IPS-20b (cell line): ENCODE data around the gene FBXO24.
A peak's percentile ranks its signal among the peaks of the same experiment; 100 is the strongest.

Experiments
- H3K27ac ChIP-seq: one replicate; pipeline ENCODE4 v1.5.1; 2013; ENCODE audit warnings: low read length
- H3K27me3 ChIP-seq: 2 replicates; pipeline ENCODE4 v1.6.1; 2013; ENCODE audit warnings: mild to moderate bottlenecking, low read length, inconsistent platforms; ENCODE audit not compliant: insufficient read depth
- H3K36me3 ChIP-seq: 2 replicates; pipeline ENCODE4 v1.6.1; 2013; ENCODE audit warnings: low read depth, mild to moderate bottlenecking, inconsistent platforms, low read length, moderate library complexity; ENCODE audit not compliant: insufficient read depth
- H3K4me1 ChIP-seq: 2 replicates; pipeline ENCODE4 v1.6.1; 2013; ENCODE audit warnings: mild to moderate bottlenecking, control low read depth, inconsistent platforms, low read length, moderate library complexity; ENCODE audit not compliant: insufficient read depth
- H3K4me3 ChIP-seq: 2 replicates; pipeline ENCODE4 v1.5.1; 2013; ENCODE audit warnings: mild to moderate bottlenecking, low read length, inconsistent platforms
- H3K9ac ChIP-seq: 2 replicates; pipeline ENCODE4 v1.6.1; 2013; ENCODE audit warnings: low read depth, mild to moderate bottlenecking, inconsistent platforms, low read length, moderate library complexity
- H3K9me3 ChIP-seq: 2 replicates; pipeline ENCODE4 v1.6.1; 2013; ENCODE audit warnings: mild to moderate bottlenecking, low read depth, low read length, inconsistent platforms; ENCODE audit not compliant: insufficient read depth

Gene FBXO24

GRCh38 chr7:100577507-100577906 lies 8.6 kb upstream of the FBXO24 start:
- Histone ChIP-seq H3K9ac (no peak overlapping the region), H3K9me3 (no peaks in the 10 kb centered on the region), H3K4me3 (no peak overlapping the region), H3K4me1 (no peaks in the 10 kb centered on the region), H3K27ac (no peak overlapping the region), H3K36me3 (peaks cover 56% of the 10 kb centered on the region), H3K27me3 (no peaks in the 10 kb centered on the region)

- Histone ChIP-seq H3K9ac (no peak overlapping the region), H3K9me3 (no peaks in the 10 kb centered on the region), H3K27ac (no peak overlapping the region), H3K27me3 (no peaks in the 10 kb centered on the region), H3K4me1 (0 out of 2 replicates have a peak, but pooled peaks cover 2% of the 10 kb centered on the region), H3K4me3 (no peak overlapping the region), H3K36me3 (peaks cover 57% of the 10 kb centered on the region)
These were observed 7.6 kb upstream of the FBXO24 start for GRCh38 chr7:100578246-100579183.

DNA sequence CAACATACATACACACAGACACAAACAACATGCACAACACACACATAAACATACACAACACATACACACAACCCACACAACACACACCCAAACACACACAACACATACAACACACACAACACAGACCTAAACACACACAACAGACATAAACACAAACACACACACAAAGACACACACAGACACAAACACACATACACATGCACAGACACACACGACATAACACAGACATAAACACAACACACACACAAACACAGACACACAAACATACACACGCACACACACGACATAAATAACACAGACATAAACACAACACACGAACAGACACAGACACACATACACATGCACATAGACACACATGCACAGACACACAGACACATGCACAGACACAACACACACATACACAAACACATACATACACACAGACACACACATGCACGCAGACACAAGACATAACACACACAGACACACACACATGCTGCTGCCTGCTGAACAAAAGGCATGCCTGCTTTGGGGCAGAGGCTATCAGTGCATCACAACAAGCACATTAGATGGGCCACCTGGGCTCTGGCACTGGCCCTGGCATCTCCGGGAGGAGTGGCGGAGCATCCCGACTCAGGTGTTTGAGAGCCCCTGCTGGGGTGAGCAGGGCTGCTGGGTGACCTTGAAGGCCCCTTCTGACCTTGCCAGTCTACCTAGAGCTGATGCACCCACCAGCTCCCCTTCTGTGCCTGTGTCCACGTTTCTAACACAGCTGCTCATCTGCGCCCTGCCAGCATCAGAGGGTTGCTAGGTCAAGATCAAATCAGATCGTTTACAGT lies 5.5 kb upstream of the FBXO24 start:
- peaks cover 11% of the 10 kb centered on the region; the same call in 1 of the 2 replicates for H3K4me1 ChIP-seq
- no peak overlapping the region for H3K27ac ChIP-seq
- peaks cover 49% of the 10 kb centered on the region for H3K36me3 ChIP-seq
- no peaks in the 10 kb centered on the region for H3K27me3 ChIP-seq
- H3K4me3 ChIP-seq, result no peak overlapping the region
- H3K9me3 ChIP-seq, result no peaks in the 10 kb centered on the region
- H3K9ac ChIP-seq, result no peak overlapping the region

- Histone ChIP-seq H3K27me3 (no peaks in the 10 kb centered on the region), H3K4me1 (peaks cover 11% of the 10 kb centered on the region; the same call in 1 of the 2 replicates), H3K9me3 (no peaks in the 10 kb centered on the region), H3K27ac (no peak overlapping the region), H3K9ac (no peak overlapping the region), H3K36me3 (peaks cover 40% of the 10 kb centered on the region), H3K4me3 (no peak overlapping the region)
These were observed 4.0 kb upstream of the FBXO24 start for GRCh38 chr7:100582041-100582579.

GRCh38 chr7:100582650-100583049 lies 3.5 kb upstream of the FBXO24 start:
- Histone ChIP-seq H3K27ac (no peak overlapping the region), H3K4me1 (peaks cover 11% of the 10 kb centered on the region; the same call in 1 of the 2 replicates), H3K27me3 (no peaks in the 10 kb centered on the region), H3K9me3 (no peaks in the 10 kb centered on the region), H3K4me3 (no peak overlapping the region), H3K9ac (no peak overlapping the region), H3K36me3 (peaks cover 40% of the 10 kb centered on the region)

GRCh38 chr7:100583132-100584053 lies 2.7 kb upstream of the FBXO24 start:
- no peak overlapping the region for H3K27ac ChIP-seq
- peak overlapping the region; percentile 54; the same call in 1 of the 2 replicates for H3K9ac ChIP-seq
- H3K9me3 ChIP-seq, result no peaks in the 10 kb centered on the region
- peaks cover 39% of the 10 kb centered on the region for H3K36me3 ChIP-seq
- peaks cover 11% of the 10 kb centered on the region; the same call in 1 of the 2 replicates for H3K4me1 ChIP-seq
- H3K4me3 ChIP-seq, result peak overlapping the region; percentile 13; the same call in 1 of the 2 replicates
- no peaks in the 10 kb centered on the region; the same call in 1 of the 2 replicates for H3K27me3 ChIP-seq

- peak overlapping the region; percentile 88 for H3K4me3 ChIP-seq
- peak overlapping the region; percentile 88; the same call in 1 of the 2 replicates for H3K9ac ChIP-seq
These were observed 2.0 kb upstream of the FBXO24 start for GRCh38 chr7:100584054-100584682.

GRCh38 chr7:100584683-100585510 lies 1.2 kb upstream of the FBXO24 start:
- peaks cover 27% of the 10 kb centered on the region for H3K36me3 ChIP-seq
- peak overlapping the region; percentile 88 for H3K4me3 ChIP-seq
- peaks cover under 1% of the 10 kb centered on the region; the same call in 1 of the 2 replicates for H3K27me3 ChIP-seq
- peaks cover 11% of the 10 kb centered on the region; the same call in 1 of the 2 replicates for H3K4me1 ChIP-seq
- no peak overlapping the region for H3K27ac ChIP-seq
- peak overlapping the region; percentile 88; the same call in 1 of the 2 replicates for H3K9ac ChIP-seq
- H3K9me3 ChIP-seq, result no peaks in the 10 kb centered on the region

More at GRCh38 chr7:100584054-100584682, 2.0 kb upstream of the FBXO24 start:
- H3K27me3 ChIP-seq, result no peaks in the 10 kb centered on the region; the same call in 1 of the 2 replicates
- peaks cover 11% of the 10 kb centered on the region; the same call in 1 of the 2 replicates for H3K4me1 ChIP-seq
- H3K9me3 ChIP-seq, result no peaks in the 10 kb centered on the region
- peaks cover 33% of the 10 kb centered on the region for H3K36me3 ChIP-seq
- H3K27ac ChIP-seq, result no peak overlapping the region

- H3K9ac ChIP-seq, result peak within 1 kb of the TSS; percentile 88; the same call in 1 of the 2 replicates
- peak within 1 kb of the TSS; percentile 88 for H3K4me3 ChIP-seq
- no peaks in the 10 kb centered on the region for H3K9me3 ChIP-seq
- H3K27ac ChIP-seq, result peak within 1 kb of the TSS; percentile 42
- H3K27me3 ChIP-seq, result peaks cover 9% of the 10 kb centered on the region; the same call in 1 of the 2 replicates
- peaks cover 11% of the 10 kb centered on the region; the same call in 1 of the 2 replicates for H3K4me1 ChIP-seq
- peaks cover 19% of the 10 kb centered on the region for H3K36me3 ChIP-seq
These were observed 440 bp upstream of the FBXO24 start, which contains the start of gene LRCH4 for GRCh38 chr7:100585511-100586265. Gene LRCH4, minus strand, starts transcription at chr7:100586129. Its CDS starts 29 bp downstream, at chr7:100586100.
